Prostate gland (tissue), 2 donors: Measurements from ENCODE around the gene ASB7. TPM values are rescaled to one million over a fixed set of nuclear protein-coding genes. Genes with fewer than 3 reads are reported as not detected.

Experiments
- DNase-seq: peaks from one replicate; pipeline ENCODE4 v3.0.0-alpha.2; 2019; ENCODE audit warnings: low spot score
- H3K27ac ChIP-seq, 2 donors: fragments of 200-600 bp; sonication (generic); 2 replicates each; pipeline ENCODE4 v1.5.1; 2017 to 2019
- H3K27me3 ChIP-seq: fragments of 200-600 bp; sonication (generic); replicated peaks from 2 replicates; pipeline ENCODE4 v1.5.1; 2019; ENCODE audit not compliant: insufficient read depth
- H3K36me3 ChIP-seq, 2 donors: fragments of 200-600 bp; sonication (generic); 1 replicate in 1 of 2; 2 replicates in 1 of 2; pipeline versions ENCODE4 v1.5.1 to v1.8.1; 2017 to 2019
- H3K4me1 ChIP-seq: fragments of 200-600 bp; sonication (generic); replicated peaks from 2 replicates; pipeline ENCODE4 v1.5.1; 2019
- H3K4me3 ChIP-seq, 2 donors: fragments of 200-600 bp; sonication (generic); 2 replicates each; pipeline ENCODE4 v1.5.1; 2017 to 2019
- H3K9me3 ChIP-seq: fragments of 200-600 bp; sonication (generic); 2 replicates; pipeline ENCODE4 v1.5.1; 2017
- POLR2A ChIP-seq: fragments of 450-650 bp; IDR thresholded peaks from one replicate; pipeline ENCODE4 v1.6.1; 2016; ENCODE audit warnings: antibody characterized with exemption, mild to moderate bottlenecking
- POLR2AphosphoS5 ChIP-seq: sonication (generic); formaldehyde crosslinking; IDR thresholded peaks from one replicate; pipeline ENCODE4 v1.6.1; 2017; ENCODE audit warnings: antibody characterized with exemption
- WGBS: methylation state at CpG from one replicate; pipeline ENCODE4 v1.1.5; 2018; 5-methylcytosine and 5-hydroxymethylcytosine counted together
- intact Hi-C: fragments of 100-400 bp; cut with DNase I; formaldehyde crosslinking; loops from one replicate; pipeline ENCODE4 v1.14.2; 2022
- total RNA-seq, 2 donors: library from RNA; depleted of rRNA; stranded (reverse); fragments of >200 nt; gene quantifications; one replicate each; pipeline ENCODE4 v1.1.0, GENCODE V29; 2016
- TF ChIP-seq, protein P1 (sequence below), 4 experiments: fragments of 200-600 bp in 2 of 4; fragments of 450-650 bp in 2 of 4; sonication (generic) in 2 of 4; IDR thresholded peaks; 1 replicate in 3 of 4; 2 replicates in 1 of 4; pipeline ENCODE4 v1.5.1; 2016 to 2019; ENCODE audit warnings: antibody characterized with exemption in 4 of 4, mild to moderate bottlenecking in 2 of 4, moderate library complexity in 2 of 4

Gene ASB7
- total RNA-seq, 2 donors from 2014 or later: 17.3 to 22.3 TPM

- H3K4me1 ChIP-seq: peaks cover 3% of the 10 kb centered on the region
- no peaks in the 10 kb centered on the region for H3K9me3 ChIP-seq
- TF ChIP-seq, protein P1, sequence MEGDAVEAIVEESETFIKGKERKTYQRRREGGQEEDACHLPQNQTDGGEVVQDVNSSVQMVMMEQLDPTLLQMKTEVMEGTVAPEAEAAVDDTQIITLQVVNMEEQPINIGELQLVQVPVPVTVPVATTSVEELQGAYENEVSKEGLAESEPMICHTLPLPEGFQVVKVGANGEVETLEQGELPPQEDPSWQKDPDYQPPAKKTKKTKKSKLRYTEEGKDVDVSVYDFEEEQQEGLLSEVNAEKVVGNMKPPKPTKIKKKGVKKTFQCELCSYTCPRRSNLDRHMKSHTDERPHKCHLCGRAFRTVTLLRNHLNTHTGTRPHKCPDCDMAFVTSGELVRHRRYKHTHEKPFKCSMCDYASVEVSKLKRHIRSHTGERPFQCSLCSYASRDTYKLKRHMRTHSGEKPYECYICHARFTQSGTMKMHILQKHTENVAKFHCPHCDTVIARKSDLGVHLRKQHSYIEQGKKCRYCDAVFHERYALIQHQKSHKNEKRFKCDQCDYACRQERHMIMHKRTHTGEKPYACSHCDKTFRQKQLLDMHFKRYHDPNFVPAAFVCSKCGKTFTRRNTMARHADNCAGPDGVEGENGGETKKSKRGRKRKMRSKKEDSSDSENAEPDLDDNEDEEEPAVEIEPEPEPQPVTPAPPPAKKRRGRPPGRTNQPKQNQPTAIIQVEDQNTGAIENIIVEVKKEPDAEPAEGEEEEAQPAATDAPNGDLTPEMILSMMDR (IDR thresholded peaks at IDR 0.05): no peak
- no peak for TF ChIP-seq POLR2AphosphoS5
- no peak for TF ChIP-seq POLR2A
- WGBS: 71% methylated on average over 18 of the region's 18 CpGs
- H3K36me3 ChIP-seq: no peaks in the 10 kb centered on the region
- intact Hi-C loops: no loop called here
- H3K27me3 ChIP-seq: no peaks in the 10 kb centered on the region
- no peak overlapping the region for H3K27ac ChIP-seq
- DNase-seq: no peak
- H3K4me3 ChIP-seq: no peak overlapping the region
Observed at GRCh38 chr15:100690032-100690794, 87.8 kb downstream of the ASB7 start.

DNA sequence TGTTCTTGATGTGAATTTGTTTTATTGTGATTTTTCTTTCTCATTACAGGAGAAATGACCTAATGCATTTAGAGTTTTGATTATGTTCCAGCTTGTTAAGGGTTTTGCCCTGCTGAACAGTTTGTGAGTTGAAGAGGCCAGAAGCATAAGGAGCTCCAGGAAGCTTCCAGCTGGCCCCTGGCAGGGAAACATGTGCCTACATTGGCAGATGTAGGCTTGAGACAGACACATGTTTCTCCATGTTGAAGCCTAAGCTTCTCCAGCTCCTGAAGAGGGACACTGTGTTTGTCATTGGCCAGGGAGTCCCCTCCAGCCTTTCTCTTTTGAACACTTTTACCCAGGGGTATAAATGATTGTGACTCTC lies 88.4 kb downstream of the ASB7 start:
- H3K27ac ChIP-seq: no peak overlapping the region
- H3K27me3 ChIP-seq: no peaks in the 10 kb centered on the region
- H3K4me1 ChIP-seq: peaks cover 3% of the 10 kb centered on the region

DNA sequence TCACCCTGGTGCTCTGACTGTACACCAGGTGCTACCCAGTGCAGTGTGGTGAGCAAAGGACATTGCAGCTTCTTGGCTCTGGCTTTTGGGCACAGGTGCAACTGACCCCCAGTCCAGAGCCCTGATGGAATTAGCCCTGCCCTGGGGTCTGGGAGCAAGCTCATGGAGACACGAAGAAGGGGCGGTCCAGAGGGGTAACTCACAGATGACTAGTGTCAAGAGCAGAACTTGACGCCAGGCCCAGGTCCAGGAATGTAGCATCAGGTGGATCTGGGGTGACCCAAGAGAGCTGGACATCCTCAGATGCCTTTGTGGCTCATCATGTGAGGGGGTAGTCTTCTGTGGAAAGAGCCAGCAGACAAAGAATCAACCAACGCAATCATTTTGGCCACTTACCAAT lies 88.9 kb downstream of the ASB7 start:
- Histone ChIP-seq H3K9me3 (no peaks in the 10 kb centered on the region), H3K27ac (no peak overlapping the region), H3K4me3 (no peak overlapping the region), H3K36me3 (no peaks in the 10 kb centered on the region), H3K4me1 (peaks cover 3% of the 10 kb centered on the region), H3K27me3 (no peaks in the 10 kb centered on the region)
- DNase-seq: no peak
- WGBS: 96% methylated on average over 4 of the region's 4 CpGs
- TF ChIP-seq, protein P1 (IDR thresholded peaks at IDR 0.05): no peak
- TF ChIP-seq POLR2AphosphoS5: no peak
- intact Hi-C loops: no loop called here

More for the DNA sequence above, 88.4 kb downstream of the ASB7 start:
- intact Hi-C loops: no loop called here
- TF ChIP-seq, protein P1 (IDR thresholded peaks at IDR 0.05): no peak
- no peak for DNase-seq
- Histone ChIP-seq H3K9me3 (no peaks in the 10 kb centered on the region), H3K4me3 (no peak overlapping the region), H3K36me3 (no peaks in the 10 kb centered on the region)

DNA sequence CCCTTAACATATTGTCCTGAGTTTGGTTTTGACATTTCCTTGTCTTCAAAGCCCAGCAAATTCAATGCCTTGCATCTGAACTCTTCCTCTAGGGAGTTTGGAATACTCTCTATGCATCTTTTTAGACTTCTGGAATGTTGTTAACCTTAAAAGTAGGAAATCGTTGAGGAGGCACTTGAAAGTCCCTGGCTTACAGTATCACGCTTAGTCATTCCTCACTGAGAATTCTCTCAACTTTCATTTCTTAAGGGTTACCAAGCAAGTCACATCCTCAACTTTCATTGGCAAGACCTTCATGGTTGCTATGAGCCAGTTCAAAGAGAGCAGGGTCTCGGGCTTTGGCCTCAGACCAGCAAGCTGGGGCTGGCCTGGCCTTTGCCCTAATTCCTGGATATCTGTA lies 89.9 kb downstream of the ASB7 start:
- no peaks in the 10 kb centered on the region for H3K27me3 ChIP-seq
- TF ChIP-seq, protein P1 (IDR thresholded peaks at IDR 0.05): no peak
- no peak for TF ChIP-seq POLR2AphosphoS5
- no peak for TF ChIP-seq POLR2A
- no peak for DNase-seq
- peaks cover 3% of the 10 kb centered on the region for H3K4me1 ChIP-seq
- intact Hi-C loops: no loop called here
- no peak overlapping the region for H3K27ac ChIP-seq
- no peaks in the 10 kb centered on the region for H3K9me3 ChIP-seq
- 87% methylated on average over 3 of the region's 3 CpGs for WGBS
- H3K4me3 ChIP-seq: no peak overlapping the region
- H3K36me3 ChIP-seq: no peaks in the 10 kb centered on the region

DNA sequence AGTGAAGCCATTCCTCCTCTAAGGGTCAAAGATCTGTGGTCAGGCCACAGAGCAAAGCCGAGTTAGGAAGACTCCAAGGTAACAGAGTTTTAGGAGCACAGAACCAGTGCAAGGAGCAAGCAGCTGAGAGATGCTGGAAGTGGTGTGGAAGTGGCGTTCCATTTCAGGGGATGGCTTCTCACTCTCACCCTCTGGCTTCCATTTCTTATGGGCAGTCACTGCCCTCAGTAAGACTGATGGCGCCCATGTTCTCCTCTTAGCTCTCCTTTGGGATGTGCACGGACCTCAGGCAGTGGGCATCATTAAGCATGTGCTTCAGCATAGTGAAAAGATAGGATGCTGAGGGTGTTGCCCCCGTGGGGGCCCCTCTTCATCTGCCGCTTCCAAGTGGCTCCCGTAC lies 90.3 kb downstream of the ASB7 start:
- no peaks in the 10 kb centered on the region for H3K36me3 ChIP-seq
- H3K27me3 ChIP-seq: no peaks in the 10 kb centered on the region
- intact Hi-C loops: no loop called here
- no peaks in the 10 kb centered on the region for H3K9me3 ChIP-seq
- H3K4me1 ChIP-seq: peaks cover 3% of the 10 kb centered on the region
- H3K27ac ChIP-seq: no peak overlapping the region
- no peak overlapping the region for H3K4me3 ChIP-seq
- no peak for DNase-seq
- WGBS: 99% methylated on average over 7 of the region's 7 CpGs
- no peak for TF ChIP-seq POLR2AphosphoS5
- no peak for TF ChIP-seq POLR2A
